Measurements from ENCODE around the gene VWC2L. TPM values are rescaled to one million over a fixed set of nuclear protein-coding genes. Genes with fewer than 3 reads are reported as not detected.

Gene VWC2L
- total and polyA plus RNA-seq, 2 donors (not counting 3 experiments of a cell fraction or from before 2014, with no cell fraction given), result not detected

DNA sequence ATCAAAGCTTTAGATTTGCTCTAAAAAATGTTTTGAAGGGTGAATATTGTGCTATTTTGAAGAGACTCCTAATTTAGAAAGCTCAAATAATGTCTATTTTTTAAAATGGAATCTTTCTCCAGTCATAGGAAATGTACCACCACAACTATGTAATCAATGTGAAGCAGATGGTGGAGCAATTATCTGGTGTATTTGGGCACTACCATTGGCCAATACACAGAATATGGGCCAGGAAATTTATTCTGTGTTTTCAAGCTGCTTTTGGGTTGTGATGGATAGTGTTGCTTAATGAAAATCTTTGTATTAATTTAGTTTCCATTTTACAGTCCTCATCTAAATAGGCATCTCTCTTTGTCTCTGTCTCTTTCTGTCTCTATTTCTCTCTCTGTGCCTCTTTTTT is 17.1 kb upstream of the VWC2L start:
- POLR2A ChIA-PET, result no interaction called here

More for the DNA sequence above, 17.1 kb upstream of the VWC2L start:
- TF ChIP-seq EZH2 (IDR thresholded peaks at IDR 0.05; ENCODE audit: borderline replicate concordance, low read depth, low read length, severe bottlenecking), result no peak
- TF ChIP-seq, protein P1, sequence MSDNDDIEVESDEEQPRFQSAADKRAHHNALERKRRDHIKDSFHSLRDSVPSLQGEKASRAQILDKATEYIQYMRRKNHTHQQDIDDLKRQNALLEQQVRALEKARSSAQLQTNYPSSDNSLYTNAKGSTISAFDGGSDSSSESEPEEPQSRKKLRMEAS (IDR thresholded peaks at IDR 0.05; ENCODE audit: insufficient read depth, insufficient read length), result no peak
- no peak for TF ChIP-seq POLR2AphosphoS5 (IDR thresholded peaks at IDR 0.05; ENCODE audit: insufficient read depth, low read depth, low read length)
- TF ChIP-seq, protein P2, sequence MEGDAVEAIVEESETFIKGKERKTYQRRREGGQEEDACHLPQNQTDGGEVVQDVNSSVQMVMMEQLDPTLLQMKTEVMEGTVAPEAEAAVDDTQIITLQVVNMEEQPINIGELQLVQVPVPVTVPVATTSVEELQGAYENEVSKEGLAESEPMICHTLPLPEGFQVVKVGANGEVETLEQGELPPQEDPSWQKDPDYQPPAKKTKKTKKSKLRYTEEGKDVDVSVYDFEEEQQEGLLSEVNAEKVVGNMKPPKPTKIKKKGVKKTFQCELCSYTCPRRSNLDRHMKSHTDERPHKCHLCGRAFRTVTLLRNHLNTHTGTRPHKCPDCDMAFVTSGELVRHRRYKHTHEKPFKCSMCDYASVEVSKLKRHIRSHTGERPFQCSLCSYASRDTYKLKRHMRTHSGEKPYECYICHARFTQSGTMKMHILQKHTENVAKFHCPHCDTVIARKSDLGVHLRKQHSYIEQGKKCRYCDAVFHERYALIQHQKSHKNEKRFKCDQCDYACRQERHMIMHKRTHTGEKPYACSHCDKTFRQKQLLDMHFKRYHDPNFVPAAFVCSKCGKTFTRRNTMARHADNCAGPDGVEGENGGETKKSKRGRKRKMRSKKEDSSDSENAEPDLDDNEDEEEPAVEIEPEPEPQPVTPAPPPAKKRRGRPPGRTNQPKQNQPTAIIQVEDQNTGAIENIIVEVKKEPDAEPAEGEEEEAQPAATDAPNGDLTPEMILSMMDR (IDR thresholded peaks at IDR 0.05; ENCODE audit: extremely low read depth in 1 of 2, insufficient read depth in 1 of 2, low read depth in 1 of 2, low read length in 2 of 2), result no peak
- no peak for TF ChIP-seq FOS (IDR thresholded peaks at IDR 0.05; ENCODE audit: borderline replicate concordance, insufficient read depth, low read length)
- no peak for TF ChIP-seq MYC (IDR thresholded peaks at IDR 0.05; ENCODE audit: low read depth, low read length)
- TF ChIP-seq GATA2 (IDR thresholded peaks at IDR 0.05; ENCODE audit: insufficient read depth, insufficient read length, low read depth, low read length), result no peak
- no peak for TF ChIP-seq POLR2A (IDR thresholded peaks at IDR 0.05; ENCODE audit: low read depth, low read length)
- no peak for TF ChIP-seq JUN (IDR thresholded peaks at IDR 0.05; ENCODE audit: borderline replicate concordance, insufficient read depth, insufficient read length, low read depth)
- DNase-seq (ENCODE audit: low read depth, low spot score) (no peak), FAIRE-seq (no peak)
- no TSS peak for BruUV-seq (replicated peaks)
- H3K4me2 ChIP-seq (ENCODE audit: insufficient read depth, low read length), result no peak overlapping the region
- dilution Hi-C loops (cut with MboI; ENCODE audit: extremely low pct_ligation_motif_present, low sequenced_read_pairs), result no loop called here
- no peaks in the 10 kb centered on the region for H3K79me2 ChIP-seq (ENCODE audit: control insufficient read depth, insufficient read depth, low read length)
- no peak overlapping the region for H3K27ac ChIP-seq (ENCODE audit: insufficient read depth, low read depth, low read length)
- no peaks in the 10 kb centered on the region for H3K9me3 ChIP-seq (replicated peaks; ENCODE audit: control insufficient read depth, insufficient read depth, low read length)
- intact Hi-C loops (cut with micrococcal nuclease), result no loop called here
- H3K4me1 ChIP-seq (ENCODE audit: control insufficient read depth, extremely low read depth, insufficient read depth, low read length), result no peaks in the 10 kb centered on the region
- no peak overlapping the region for H3K9ac ChIP-seq (replicated peaks; ENCODE audit: extremely low read depth, insufficient read depth, low read length)
- no peaks in the 10 kb centered on the region for H3K9me1 ChIP-seq (replicated peaks; ENCODE audit: control insufficient read depth, extremely low read depth, insufficient read depth, low read length)
- no peak overlapping the region for H2AFZ ChIP-seq (ENCODE audit: low read depth, low read length)
- CTCF ChIA-PET, result no interaction called here
- no peak overlapping the region for H3K4me3 ChIP-seq (replicated peaks in 1 of 3; ENCODE audit: insufficient read depth in 1 of 3, low read depth in 1 of 3, low read length in 3 of 3)
- no peaks in the 10 kb centered on the region for H3K27me3 ChIP-seq (ENCODE audit: control insufficient read depth in 2 of 2, insufficient read depth in 2 of 2, low read length in 2 of 2)
- no peaks in the 10 kb centered on the region for H3K36me3 ChIP-seq (ENCODE audit: control insufficient read depth in 2 of 2, extremely low read depth in 1 of 2, insufficient read depth in 2 of 2, low read length in 2 of 2)
- no peaks in the 10 kb centered on the region for H4K20me1 ChIP-seq (replicated peaks; ENCODE audit: control insufficient read depth, extremely low read depth, insufficient read depth, low read length)
